ENCODE measurements around the gene MLN. TPM values are rescaled to one million over a fixed set of nuclear protein-coding genes. Genes with fewer than 3 reads are reported as not detected.

The MLN gene
- total RNA-seq, 1 donor from 2014 or later, result not detected

- Mint-ChIP-seq H3K4me1 (ENCODE audit: unreplicated experiment) (peaks cover 10% of the 10 kb centered on the region), H3K27ac (ENCODE audit: unreplicated experiment) (no peak overlapping the region), H3K4me3 (ENCODE audit: unreplicated experiment) (no peak overlapping the region), H3K27me3 (ENCODE audit: unreplicated experiment) (no peaks in the 10 kb centered on the region), H3K36me3 (ENCODE audit: low read depth, unreplicated experiment) (no peaks in the 10 kb centered on the region), H3K9me3 (ENCODE audit: unreplicated experiment) (no peaks in the 10 kb centered on the region)
- TF ChIP-seq, protein P1, sequence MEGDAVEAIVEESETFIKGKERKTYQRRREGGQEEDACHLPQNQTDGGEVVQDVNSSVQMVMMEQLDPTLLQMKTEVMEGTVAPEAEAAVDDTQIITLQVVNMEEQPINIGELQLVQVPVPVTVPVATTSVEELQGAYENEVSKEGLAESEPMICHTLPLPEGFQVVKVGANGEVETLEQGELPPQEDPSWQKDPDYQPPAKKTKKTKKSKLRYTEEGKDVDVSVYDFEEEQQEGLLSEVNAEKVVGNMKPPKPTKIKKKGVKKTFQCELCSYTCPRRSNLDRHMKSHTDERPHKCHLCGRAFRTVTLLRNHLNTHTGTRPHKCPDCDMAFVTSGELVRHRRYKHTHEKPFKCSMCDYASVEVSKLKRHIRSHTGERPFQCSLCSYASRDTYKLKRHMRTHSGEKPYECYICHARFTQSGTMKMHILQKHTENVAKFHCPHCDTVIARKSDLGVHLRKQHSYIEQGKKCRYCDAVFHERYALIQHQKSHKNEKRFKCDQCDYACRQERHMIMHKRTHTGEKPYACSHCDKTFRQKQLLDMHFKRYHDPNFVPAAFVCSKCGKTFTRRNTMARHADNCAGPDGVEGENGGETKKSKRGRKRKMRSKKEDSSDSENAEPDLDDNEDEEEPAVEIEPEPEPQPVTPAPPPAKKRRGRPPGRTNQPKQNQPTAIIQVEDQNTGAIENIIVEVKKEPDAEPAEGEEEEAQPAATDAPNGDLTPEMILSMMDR (IDR thresholded peaks at IDR 0.05; ENCODE audit: unreplicated experiment), result no peak
- DNase-seq (ENCODE audit: low spot score), result no peak
These were observed 45.8 kb upstream of the MLN start for GRCh38 chr6:33849500-33850075.

- peaks cover 2% of the 10 kb centered on the region for H3K27me3 Mint-ChIP-seq (ENCODE audit: unreplicated experiment)
- no peak overlapping the region for H3K27ac Mint-ChIP-seq (ENCODE audit: unreplicated experiment)
- no peak overlapping the region for H3K4me3 Mint-ChIP-seq (ENCODE audit: unreplicated experiment)
- DNase-seq (ENCODE audit: low spot score), result no peak
- no peaks in the 10 kb centered on the region for H3K9me3 Mint-ChIP-seq (ENCODE audit: unreplicated experiment)
- TF ChIP-seq, protein P1 (IDR thresholded peaks at IDR 0.05; ENCODE audit: unreplicated experiment), result no peak
- H3K4me1 Mint-ChIP-seq (ENCODE audit: unreplicated experiment), result peaks cover 7% of the 10 kb centered on the region
- H3K36me3 Mint-ChIP-seq (ENCODE audit: low read depth, unreplicated experiment), result no peaks in the 10 kb centered on the region
These were observed 44.7 kb upstream of the MLN start for GRCh38 chr6:33848484-33848883.

DNA sequence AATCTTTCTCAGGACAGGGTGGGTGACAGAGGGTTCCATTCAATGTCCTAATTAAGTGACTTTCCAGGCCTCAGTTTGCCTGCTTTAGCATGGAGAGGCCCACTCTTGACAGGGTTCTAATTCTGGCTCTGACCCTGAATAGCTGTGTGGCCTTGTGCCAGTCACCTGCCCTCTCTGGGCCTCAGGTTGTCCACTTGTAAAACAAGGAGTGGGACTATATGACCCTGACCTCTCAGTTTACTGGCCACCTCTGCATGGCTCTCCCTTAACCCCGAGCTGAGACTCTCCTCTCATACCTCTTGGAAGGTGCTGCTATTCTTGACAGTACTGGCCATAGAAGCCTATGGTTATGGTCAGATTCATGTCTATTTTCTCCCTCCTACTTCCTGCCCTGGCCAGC is 44.1 kb upstream of the MLN start:
- Mint-ChIP-seq H3K4me1 (ENCODE audit: unreplicated experiment) (peaks cover 7% of the 10 kb centered on the region), H3K36me3 (ENCODE audit: low read depth, unreplicated experiment) (no peaks in the 10 kb centered on the region), H3K27me3 (ENCODE audit: unreplicated experiment) (peaks cover 2% of the 10 kb centered on the region), H3K27ac (ENCODE audit: unreplicated experiment) (no peak overlapping the region), H3K9me3 (ENCODE audit: unreplicated experiment) (no peaks in the 10 kb centered on the region), H3K4me3 (ENCODE audit: unreplicated experiment) (no peak overlapping the region)
- TF ChIP-seq, protein P1 (IDR thresholded peaks at IDR 0.05; ENCODE audit: unreplicated experiment), result no peak
- DNase-seq (ENCODE audit: low spot score), result no peak

GRCh38 chr6:33847078-33847477 is 43.3 kb upstream of the MLN start:
- Mint-ChIP-seq H3K36me3 (ENCODE audit: low read depth, unreplicated experiment) (no peaks in the 10 kb centered on the region), H3K4me1 (ENCODE audit: unreplicated experiment) (peaks cover 7% of the 10 kb centered on the region), H3K4me3 (ENCODE audit: unreplicated experiment) (no peak overlapping the region), H3K27me3 (ENCODE audit: unreplicated experiment) (peaks cover 2% of the 10 kb centered on the region), H3K9me3 (ENCODE audit: unreplicated experiment) (no peaks in the 10 kb centered on the region), H3K27ac (ENCODE audit: unreplicated experiment) (no peak overlapping the region)
- DNase-seq (ENCODE audit: low spot score), result no peak
- TF ChIP-seq, protein P1 (IDR thresholded peaks at IDR 0.05; ENCODE audit: unreplicated experiment), result no peak

DNA sequence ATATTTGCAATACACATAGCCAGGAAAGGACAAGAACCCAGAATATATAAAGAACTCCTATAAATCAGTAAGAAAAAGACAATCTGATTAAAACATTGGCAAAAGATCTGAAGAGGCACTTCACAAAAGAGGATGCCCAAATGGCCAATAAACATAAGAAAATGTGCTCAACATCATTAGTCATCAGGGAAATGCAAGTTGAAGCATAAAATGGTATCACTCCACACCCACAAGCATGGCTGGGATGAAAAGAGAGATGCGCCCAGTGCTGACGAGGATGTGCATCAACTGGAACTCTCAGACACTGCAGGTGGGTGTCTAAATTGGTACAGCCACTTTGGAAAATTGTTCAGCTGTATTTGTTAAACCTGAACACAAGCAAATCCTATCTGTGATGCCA is 42.4 kb upstream of the MLN start:
- no peak for DNase-seq (ENCODE audit: low spot score)
- no peaks in the 10 kb centered on the region for H3K9me3 Mint-ChIP-seq (ENCODE audit: unreplicated experiment)
- no peak overlapping the region for H3K27ac Mint-ChIP-seq (ENCODE audit: unreplicated experiment)
- H3K4me3 Mint-ChIP-seq (ENCODE audit: unreplicated experiment), result no peak overlapping the region
- peaks cover 7% of the 10 kb centered on the region for H3K4me1 Mint-ChIP-seq (ENCODE audit: unreplicated experiment)
- peaks cover 2% of the 10 kb centered on the region for H3K27me3 Mint-ChIP-seq (ENCODE audit: unreplicated experiment)
- H3K36me3 Mint-ChIP-seq (ENCODE audit: low read depth, unreplicated experiment), result no peaks in the 10 kb centered on the region
- TF ChIP-seq, protein P1 (IDR thresholded peaks at IDR 0.05; ENCODE audit: unreplicated experiment), result no peak

All from endothelial cell (in vitro differentiated cells).